AG08396 (cell line): ENCODE data around the gene PHKB.
"Not testable (repeated sequence)": the region's sequence is repeated elsewhere in the genome, so short reads cannot be mapped to it uniquely, and the experiment has no call there.

ENCODE experiments used
- DNase-seq: peaks from one replicate; pipeline ENCODE4 v3.0.0; 2012; ENCODE audit warnings: low spot score, mixed read lengths

Gene PHKB

DNA sequence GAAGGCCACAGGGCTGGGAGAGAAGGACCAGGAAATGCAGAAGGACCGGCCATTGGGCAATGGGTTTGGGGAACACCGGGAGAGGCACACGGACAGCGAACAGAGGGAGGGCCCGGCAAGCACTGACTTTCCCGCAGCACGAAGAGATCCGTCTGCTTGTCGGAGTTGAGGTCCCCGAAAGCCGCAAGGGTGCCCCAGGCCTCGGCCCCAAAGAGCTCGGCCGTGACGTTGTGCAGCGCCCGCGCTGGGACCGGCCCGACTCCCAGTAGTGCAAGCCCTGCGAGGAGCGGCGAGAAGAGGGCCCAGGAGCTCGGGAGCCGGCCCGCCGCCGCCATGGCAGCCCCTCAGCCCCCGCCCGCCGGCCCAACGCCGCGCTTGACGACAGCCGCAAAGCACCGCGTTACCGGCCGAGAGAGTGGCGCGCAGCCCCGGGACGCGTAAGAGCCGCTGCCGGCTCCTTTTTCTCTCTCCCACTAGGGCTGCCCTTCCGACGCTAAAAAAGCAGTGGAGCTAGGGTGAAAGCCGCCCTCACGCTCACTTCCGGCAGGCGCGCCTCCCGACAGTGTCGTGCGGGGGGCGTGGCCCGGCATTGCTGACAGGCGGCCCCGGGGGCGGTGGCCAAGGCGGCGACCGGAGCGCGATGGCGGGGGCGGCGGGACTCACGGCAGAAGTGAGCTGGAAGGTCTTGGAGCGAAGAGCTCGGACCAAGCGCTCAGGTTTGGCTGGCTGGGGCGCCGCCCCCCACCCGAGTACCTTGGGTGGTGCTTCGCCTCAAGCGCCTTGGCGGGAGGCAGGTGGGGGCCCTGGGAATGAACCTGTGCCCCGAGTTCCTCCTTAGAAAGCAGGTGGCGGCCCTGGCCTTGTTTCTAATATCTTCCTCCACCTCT lies at the start of gene PHKB, which contains the start of gene ITFG1:
TSS of gene PHKB (plus strand) at position 621 of the 887 bp plus-strand sequence. CDS start at position 641, 20 bp downstream.
TSS of gene ITFG1 (minus strand) at position 353 of the 887 bp plus-strand sequence. CDS start at position 335, 18 bp downstream.
- DNase-seq, result peak; percentile 94

DNA sequence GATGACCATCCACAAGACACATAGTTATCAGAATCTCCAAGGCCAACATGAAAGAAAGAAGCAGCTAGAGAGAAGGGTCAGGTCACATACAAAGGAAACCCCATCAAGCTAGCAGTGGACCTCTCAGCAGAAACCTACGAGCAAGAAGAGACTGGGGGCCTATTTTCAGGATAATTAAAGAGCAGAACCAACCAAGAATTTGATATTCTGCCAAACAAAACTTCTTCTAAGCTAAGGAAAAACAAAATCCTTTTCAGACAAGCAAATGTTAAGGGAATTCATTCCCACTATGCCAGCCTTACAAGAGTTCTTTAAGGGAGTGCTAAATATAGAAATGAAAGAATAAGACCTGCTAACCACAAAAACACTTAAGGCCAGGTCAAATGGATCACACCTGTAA lies 48.1 kb upstream of the PHKB start:
- no peak for DNase-seq

DNA sequence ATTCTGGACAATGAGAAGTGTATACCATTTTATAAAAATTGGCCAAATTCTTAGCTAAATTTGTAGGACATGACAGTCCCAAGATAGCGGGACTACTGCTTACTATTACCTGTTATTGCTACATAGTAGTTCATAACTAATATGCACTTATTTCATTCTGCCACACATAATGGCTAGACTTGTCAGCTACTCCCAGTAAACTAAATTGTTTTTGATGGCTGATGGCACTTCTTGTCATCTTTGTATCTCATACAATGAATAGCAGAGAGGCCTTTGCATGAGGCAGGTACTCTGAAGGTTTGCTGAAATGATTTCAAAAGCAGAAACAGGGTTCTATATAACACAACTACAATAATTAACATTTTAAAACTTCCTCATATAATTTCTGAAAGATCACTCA lies 44.3 kb upstream of the PHKB start:
- no peak for DNase-seq

DNA sequence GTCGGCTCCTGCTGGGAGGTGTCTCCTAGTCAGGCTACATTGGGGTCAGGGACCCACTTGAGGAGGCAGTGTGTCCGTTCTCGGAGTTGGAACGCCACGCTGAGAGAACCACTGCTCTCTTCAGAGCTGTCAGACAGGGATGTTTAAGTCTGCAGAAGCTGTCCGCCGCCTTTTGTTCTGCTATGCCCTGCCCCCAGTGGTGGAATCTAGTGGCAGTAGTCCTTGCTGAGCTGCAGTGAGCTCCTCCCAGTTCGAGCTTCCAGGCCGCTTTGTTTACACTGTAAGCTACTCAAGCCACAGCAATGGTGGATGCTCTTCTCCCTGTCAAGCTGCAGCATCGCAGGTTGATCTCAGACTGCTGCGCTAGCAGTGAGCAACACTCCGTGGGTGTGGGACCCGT lies 36.3 kb upstream of the PHKB start:
- no peak for DNase-seq

DNA sequence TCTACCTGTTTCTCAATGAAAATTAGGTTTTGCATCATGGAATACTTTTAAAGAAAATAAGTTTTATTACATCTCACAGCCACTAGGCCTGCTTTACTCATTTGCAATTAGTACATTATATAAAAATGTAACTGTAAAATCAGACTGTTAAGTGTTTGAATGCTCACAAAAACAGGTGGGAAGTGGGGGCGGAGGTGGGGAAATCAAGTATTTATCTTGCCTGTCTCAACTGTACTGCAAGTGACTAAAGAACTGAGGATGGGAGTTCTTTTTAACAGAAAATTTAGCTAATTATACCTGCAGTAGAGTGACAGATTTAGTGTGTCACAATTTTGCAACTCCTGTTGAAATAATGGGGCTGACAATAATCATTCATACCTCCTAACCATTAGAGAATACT lies 34.3 kb upstream of the PHKB start:
- DNase-seq, result no peak

DNA sequence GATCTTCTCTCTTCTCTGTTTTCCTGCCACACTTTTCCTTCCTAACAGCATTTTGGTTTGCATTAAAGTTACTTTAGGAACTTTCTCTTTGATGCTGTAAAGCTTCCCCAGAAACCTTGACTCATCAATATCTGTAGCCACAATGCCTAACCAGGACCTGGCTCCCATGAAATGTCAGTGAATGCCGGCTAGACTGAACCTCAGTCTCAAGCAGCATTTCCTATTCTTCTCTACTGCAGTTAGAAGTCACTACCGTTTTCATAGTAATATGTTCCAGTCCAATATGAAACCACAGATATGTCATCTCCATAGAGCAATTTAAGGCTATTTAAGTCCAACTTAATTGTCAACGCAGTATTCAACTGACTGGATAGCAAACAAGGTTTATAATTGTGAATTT lies 29.2 kb upstream of the PHKB start:
- no peak for DNase-seq

DNA sequence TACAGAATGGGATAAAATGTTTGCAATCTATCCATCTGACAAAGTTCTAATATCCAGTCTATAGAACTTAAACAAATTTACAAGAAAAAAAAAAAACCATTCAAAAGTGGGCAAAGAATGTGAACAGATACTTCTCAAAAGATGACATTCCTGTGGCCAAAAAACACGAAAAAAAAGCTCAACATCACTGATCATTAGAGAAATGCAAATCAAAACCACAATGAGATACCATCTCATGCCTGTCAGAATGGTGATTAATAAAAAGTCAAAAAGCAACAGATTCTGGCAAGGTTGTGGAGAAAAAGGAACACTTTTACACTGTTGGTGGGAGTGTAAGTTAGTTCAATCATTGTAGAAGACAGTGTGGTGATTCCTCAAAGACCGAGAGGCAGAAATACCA lies 26.9 kb upstream of the PHKB start:
- DNase-seq, result not testable (repeated sequence)

DNA sequence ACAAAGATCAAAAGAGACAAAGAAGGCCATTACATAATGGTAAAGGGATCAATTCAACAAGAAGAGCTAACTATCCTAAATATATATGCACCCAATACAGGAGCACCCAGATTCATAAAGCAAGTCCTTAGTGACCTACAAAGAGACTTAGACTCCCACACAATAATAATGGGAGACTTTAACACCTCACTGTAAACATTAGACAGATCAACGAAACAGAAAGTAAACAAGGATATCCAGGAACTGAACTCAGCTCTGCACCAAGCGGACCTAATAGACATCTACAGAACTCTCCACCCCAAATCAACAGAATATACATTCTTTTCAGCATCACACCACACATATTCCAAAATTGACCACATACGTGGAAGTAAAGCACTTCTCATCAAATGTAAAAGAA lies 21.1 kb upstream of the PHKB start:
- DNase-seq, result not testable (repeated sequence)

DNA sequence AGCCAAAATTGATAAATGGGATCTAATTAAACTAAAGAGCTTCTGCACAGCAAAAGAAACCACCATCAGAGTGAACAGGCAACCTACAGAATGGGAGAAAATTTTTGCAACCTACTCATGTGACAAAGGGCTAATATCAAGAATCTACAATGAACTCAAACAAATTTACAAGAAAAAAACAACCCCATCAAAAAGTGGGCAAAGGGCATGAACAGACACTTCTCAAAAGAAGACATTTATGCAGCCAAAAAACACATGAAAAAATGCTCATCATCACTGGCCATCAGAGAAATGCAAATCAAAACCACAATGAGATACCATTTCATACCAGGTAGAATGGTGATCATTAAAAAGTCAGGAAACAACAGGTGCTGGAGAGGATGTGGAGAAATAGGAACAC lies 18.2 kb upstream of the PHKB start:
- DNase-seq, result not testable (repeated sequence)

DNA sequence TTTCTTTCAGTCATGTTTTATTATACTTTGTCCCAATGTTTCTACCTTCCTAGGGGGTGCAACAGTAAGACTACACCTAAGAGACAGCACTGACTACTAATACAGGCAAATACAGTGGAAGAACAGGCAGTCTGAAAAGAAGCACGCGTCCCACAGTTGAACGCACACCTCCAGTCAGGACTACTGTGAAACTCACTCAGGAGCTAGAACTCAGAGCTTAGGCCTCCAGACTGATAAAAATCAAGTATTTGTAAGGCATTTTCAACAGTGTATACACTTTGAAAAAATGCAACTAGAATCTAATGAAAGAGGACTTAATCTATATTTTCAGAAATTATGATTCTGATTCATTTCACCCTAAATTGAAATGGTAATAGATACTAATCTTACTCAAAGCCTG lies 14.7 kb upstream of the PHKB start:
- DNase-seq, result no peak

DNA sequence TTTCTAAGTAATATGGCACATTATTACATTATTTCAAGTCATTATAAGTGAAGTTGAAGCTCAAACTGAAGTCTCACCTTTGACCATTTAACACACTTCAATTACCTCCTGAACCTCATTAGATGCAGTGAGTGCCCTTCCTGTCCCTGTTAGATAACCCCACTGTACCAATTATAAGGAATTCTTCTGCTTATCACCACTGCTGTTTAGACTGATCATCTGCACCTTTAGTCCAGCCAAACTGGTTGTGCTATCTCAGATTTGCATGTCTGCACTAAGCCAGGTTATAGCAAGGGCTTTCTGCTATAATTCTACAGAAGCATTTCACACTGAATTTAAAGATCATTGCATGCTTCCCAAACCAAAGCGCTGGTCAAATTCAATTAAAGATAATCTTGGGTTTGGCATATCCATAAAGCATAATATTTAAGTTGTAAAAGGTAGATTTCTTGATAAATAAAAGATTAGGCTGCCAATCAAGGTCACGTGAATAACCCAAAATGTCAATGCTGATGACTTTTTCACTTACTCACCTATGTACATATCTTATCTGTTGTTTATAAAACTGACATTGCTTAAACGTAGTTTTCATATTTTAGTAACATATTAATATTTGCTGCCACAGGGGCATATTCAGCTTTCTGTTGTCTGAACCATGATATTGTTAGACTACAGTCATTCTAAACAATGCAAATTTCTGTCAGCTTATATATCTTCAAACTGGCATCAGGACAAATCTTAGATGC lies 12.1 kb upstream of the PHKB start:
- no peak for DNase-seq

DNA sequence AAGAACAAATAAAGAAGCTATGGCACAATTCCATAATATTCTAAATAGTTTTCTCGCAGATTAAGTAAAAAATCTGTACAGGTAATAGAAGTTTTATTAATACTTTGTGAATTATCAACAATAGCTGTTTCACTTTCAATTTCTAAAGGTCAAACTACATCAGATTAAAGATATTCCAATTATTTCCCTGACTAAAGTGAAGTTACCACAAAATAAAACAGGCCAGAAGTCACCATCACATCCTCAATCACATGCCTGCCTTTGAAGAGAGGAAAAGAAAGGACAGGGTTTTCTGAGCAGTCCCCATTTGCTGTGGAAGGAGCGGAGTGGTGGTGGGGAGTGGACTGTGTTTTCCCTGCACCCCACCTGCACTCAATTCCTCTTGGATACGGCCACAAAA lies 11.3 kb upstream of the PHKB start:
- no peak for DNase-seq

DNA sequence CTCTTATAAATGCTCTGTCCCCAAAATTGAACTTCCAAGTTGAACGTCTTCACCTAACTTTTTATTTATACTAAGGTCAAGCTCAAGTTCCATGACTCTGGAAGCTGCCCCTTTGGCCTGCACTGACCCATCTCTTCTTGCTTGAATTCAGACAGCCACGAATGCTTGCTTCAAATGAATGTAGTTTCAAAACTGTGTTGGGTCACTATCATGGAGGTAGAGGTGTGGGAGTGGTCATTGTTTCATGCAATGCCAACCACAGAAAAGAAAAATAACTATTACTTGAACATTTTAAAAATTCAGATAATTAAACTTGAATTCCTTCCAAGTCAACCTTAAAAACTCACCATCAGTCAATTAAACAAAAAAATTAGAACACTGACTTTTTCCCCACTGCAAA lies 2.8 kb upstream of the PHKB start:
- DNase-seq, result no peak

DNA sequence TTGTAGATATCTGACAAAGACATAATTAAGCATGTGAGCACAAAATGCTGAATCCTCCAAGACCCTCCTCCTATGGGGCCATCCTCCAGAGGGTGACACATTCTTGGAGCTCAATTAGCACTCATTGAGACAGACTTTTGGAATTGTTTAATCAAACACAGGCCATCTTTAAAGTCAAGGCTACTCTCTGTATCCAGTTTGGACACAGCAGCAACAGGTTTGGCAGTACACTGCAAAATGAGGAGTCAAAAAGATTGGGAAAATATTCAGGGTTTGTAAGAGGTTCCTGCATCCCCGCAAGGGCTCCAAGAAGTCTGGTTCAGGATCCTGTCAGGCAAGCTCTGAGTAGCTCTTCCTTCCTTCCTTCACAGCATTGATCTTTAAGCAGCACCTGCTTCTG lies 1.5 kb upstream of the PHKB start:
- DNase-seq, result no peak

DNA sequence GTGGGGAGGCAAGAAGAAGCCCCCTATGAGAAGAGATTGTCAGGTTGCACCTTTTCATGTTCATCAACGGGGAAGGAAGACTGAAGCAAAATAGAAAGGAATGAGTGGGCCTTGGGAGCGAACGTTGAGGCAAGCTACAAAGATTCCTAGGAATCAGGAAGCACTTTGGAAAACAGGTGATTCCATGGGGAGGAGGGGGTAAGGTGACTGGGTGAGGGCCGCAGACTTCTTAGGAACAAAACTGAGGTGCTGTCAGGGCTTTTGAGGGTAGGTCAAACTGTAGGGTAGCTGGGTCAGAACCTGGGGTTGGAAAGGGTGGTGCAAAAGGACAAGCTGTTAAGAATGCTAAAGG lies 796 bp upstream of the PHKB start:
- peak; percentile 13 for DNase-seq

DNA sequence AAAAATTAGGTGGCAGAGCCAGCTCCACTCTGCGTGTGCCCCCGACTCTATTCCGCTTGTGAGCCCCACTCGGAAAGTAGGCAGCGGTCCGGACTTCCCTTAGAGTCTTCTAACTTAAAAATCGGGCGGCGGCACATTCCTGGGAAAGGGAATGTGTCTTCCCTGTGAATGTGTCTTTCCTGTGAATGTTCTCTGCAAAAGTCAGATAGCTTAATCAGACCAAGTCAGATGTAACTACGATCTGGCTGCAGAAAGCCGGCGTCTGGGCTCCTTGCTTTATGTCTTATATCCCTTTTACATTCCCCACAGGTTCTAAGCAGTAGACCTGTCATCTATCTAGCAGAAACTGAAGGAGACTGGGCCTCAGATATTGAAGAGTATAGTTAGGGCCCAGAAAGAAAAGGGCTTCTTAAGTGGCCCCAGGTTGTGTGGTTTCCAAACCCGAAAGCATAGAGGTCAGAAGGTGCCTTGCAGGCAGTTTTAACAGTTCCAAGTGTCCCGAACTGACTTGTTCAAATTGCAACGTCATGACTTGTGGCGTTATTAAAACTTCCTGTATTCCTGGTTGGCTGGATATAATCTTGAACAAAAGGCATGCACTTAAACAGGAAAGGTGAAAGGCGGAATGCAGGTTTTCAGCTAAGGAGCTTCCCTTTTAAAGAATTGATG lies 601 bp downstream of the PHKB start:
- peak; percentile 35 for DNase-seq

DNA sequence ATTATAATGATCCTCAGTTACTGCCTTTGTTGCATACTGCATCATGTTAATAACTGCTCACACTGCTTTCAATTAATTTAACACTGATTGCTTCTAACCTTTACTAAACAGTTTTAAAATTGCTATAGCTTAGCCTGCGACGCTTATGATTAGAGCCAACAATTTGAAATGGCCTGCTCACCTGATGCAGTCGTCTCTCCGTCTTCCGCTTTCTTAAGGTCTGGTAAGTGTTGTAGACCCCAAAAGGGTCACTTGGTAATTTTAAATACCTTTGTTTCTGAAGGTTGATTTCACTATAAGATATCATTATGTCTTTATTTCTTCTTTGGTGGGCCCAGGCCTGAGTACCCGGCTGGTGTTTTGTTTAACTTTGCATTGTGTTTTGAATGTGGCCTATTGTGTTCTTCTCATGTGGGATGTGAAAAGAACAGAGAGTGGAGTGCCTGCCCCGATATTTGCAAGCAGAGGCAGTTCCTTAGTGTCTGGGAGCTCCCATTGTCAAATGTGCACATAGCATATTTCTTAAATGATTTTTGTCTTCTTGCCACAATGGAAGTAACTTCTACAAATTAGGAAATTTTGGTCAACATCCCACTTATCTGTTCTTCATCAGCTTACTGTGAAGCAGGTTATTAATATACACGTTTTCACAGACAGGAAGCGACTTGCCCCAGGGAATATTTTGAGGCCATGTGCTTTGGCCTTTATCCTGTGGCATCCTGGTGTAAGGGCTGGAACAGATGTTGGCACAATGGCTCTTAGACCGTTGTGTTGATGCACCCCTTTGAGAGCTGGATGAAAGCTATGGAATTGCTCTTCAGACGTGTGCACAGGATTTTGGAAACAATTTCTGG lies 2.9 kb downstream of the PHKB start:
- DNase-seq, result no peak

DNA sequence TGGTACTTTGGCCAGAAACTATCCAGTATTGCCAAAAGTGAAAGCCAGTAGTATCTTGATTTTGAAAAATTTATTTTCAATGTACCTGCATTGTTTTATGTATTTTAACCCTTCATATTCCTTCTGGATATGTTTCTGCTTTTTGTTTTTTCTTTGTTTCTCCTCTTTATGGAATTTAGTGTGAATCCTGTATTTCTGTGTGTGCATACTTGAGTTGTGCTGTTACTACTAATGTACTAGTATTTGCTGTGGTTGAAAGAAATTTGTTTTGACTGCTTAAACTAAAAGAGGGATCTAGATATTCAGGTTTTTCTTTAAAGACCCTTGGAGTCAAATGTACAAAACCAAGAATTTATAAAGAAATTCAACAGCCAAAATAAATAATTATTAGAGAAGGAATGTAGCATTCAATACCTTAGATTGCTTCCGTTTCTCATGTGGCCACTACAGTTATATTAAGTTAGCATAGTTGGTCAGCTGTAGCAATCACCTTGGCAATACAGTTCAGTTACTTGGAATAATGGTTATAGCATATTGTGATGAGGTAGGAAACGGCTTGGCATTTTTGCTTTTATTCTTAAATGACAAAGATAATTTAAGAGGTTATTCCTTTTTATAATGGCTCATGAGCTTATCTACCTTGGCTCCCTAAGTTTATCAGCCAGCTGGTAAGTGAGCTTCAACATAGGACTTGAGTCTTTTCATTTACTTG lies 4.9 kb downstream of the PHKB start:
- no peak for DNase-seq

DNA sequence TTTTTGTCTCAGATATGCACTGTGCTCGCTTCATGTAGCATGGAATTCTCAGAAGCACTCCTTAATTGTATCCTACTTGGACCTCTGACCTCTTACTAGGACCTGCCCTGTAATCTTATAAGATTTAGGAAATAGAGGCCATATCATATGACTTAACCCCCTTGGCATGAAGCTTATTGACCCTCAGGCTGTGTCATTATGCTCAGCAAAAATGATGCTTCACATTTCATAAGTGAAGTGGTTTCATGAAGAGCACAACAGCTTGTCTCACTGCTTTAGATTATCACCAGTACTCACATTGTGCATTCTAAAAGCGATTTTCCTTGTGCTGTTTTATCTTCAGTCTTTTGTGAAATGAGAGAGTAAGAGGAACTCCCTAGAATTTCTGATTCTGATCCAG lies 6.4 kb downstream of the PHKB start:
- no peak for DNase-seq

DNA sequence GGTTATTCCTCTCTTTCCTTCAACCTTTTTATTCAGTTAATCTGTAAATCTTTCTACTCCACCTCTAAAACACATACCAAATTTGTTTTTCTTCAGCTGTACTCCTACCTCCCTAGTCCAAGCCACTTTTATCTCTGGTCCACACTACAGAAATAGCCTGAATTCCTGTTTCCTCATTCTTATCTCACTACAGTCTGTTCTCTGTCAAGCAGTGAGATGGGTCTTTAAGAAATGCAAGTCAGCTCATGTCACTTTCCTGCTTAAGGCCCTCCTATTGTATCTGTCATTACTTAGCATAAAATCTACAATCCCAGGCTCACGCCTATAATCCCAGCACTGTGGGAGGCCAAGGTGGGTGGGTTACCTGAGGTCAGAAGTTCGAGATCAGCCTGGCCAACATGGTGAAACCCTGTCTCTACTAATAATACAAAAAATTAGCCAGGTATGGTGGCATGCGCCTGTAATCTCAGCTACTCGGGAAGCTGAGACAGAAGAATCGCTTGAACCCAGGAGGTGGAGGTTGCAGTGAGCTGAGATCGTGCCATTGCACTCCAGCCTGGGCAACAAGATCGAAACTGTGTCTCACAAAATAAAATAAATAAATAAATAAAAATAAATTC lies 7.0 kb downstream of the PHKB start:
- DNase-seq, result not testable (repeated sequence)

DNA sequence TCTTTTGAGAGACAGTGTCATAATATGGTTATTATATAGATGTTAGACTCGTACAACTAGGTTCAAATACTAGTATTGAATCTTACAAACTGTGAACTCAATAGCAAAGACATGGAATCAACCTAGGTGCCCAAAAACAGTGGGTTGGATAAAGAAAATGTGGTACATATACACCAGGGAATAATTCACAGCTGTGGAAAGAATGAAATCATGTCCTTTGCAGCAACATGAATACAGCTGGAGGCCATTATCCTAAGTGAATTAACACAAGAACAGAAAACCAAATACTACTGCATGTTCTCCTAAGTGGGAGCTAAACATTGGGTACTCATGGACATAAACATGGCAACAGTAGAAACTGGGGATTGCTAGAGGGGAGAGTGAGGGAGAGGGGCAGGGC lies 8.1 kb downstream of the PHKB start:
- DNase-seq, result no peak
